Keratinocyte (primary cell): ENCODE results near the gene CNDP2.

Source experiments
- EZH2 ChIP-seq: IDR thresholded peaks from one replicate; pipeline ENCODE4 v1.6.1; 2012; ENCODE audit warnings: inconsistent platforms, mild to moderate bottlenecking, low read length, moderate library complexity
- TF ChIP-seq, protein P1 (sequence below), 3 experiments: IDR thresholded peaks in 1 of 3; conservative IDR thresholded peaks in 1 of 3; optimal IDR thresholded peaks in 1 of 3; 2 replicates in 2 of 3; 3 replicates in 1 of 3; pipeline versions ENCODE3 to v1.5.1; 2011; ENCODE audit warnings: low read length in 3 of 3, mild to moderate bottlenecking in 3 of 3, moderate library complexity in 2 of 3, control low read depth in 1 of 3, inconsistent platforms in 1 of 3; ENCODE audit not compliant: insufficient read depth in 2 of 3; ENCODE audit errors: extremely low read depth in 1 of 3

DNA sequence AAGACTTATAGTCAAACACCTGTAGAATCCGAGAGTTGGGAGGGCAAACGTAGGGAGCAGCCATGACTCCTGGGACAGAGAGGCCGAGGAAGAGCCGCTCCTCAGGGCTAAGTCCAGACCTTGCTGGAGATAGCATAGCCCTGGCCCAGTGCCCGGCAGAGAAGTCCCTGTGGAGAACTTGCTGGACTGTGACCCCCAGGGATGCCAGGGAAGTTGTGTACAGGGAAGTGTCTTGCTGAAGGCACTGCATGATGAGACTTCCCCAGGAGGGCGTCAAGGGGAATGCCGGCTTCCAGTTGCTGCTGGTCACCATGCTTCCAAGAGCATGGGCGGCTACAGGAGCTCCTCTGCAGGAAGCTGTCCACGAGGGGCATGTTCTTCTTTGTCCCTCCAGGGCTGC is 29.6 kb downstream of the CNDP2 start:
- TF ChIP-seq, protein P1, sequence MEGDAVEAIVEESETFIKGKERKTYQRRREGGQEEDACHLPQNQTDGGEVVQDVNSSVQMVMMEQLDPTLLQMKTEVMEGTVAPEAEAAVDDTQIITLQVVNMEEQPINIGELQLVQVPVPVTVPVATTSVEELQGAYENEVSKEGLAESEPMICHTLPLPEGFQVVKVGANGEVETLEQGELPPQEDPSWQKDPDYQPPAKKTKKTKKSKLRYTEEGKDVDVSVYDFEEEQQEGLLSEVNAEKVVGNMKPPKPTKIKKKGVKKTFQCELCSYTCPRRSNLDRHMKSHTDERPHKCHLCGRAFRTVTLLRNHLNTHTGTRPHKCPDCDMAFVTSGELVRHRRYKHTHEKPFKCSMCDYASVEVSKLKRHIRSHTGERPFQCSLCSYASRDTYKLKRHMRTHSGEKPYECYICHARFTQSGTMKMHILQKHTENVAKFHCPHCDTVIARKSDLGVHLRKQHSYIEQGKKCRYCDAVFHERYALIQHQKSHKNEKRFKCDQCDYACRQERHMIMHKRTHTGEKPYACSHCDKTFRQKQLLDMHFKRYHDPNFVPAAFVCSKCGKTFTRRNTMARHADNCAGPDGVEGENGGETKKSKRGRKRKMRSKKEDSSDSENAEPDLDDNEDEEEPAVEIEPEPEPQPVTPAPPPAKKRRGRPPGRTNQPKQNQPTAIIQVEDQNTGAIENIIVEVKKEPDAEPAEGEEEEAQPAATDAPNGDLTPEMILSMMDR (optimal IDR thresholded peaks at IDR 0.05 in 1 of 3, IDR thresholded peaks at IDR 0.05 in 1 of 3, conservative IDR thresholded peaks at IDR 0.05 in 1 of 3; ENCODE audit: extremely low read depth in 1 of 3, insufficient read depth in 2 of 3, low read length in 3 of 3): no peak
- no peak for TF ChIP-seq EZH2
